Activated T-helper 1 cell treated with Interleukin-2 at 50 U/mL for 16 hours (primary cell): ENCODE data around the gene RO60.

Experiments
- DNase-seq: peaks from one replicate; pipeline ENCODE4 v3.0.0-alpha.2; 2020; ENCODE audit warnings: low read depth

The RO60 gene

DNA sequence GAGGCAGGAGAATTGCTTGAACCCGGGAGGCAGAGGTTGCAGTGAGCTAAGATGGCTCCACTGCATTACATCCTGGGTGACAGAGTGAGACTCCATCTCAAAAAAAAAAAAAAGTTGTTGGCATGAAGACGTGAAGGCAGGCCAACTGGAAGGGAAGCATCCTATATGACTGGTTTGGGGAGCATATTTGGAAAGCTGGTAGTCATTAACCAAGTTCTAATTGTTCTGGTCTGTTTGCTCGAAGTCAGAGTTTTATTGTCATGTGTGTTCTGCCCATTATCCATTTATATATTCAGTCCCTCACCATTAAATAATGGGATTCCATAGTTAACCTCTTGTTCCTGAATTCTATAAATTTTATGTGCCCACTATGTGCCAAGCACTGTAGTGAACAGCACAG is 49.1 kb downstream of the RO60 start:
- DNase-seq = no peak
